ENCODE data around the gene POSTN.

DNA sequence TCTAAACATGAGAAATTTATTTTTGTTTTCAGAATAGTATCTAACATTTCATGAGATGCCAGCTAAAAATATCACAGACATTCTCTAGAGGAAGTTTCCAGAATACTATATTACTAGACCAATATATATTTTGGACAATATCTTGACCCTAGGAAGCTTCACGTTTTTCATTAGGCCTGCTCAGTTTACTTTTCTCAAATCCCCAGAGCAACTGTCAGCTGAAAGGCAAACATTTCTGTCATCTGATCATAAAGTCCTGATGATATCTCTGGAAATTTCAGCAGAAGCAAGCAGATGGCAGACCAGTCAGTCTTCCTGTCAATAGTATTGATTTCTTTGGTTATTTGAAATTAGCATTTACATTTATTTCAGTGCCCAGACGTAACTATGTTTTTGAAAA is 4.0 kb downstream of the POSTN start:
- TF ChIP-seq, protein P1, sequence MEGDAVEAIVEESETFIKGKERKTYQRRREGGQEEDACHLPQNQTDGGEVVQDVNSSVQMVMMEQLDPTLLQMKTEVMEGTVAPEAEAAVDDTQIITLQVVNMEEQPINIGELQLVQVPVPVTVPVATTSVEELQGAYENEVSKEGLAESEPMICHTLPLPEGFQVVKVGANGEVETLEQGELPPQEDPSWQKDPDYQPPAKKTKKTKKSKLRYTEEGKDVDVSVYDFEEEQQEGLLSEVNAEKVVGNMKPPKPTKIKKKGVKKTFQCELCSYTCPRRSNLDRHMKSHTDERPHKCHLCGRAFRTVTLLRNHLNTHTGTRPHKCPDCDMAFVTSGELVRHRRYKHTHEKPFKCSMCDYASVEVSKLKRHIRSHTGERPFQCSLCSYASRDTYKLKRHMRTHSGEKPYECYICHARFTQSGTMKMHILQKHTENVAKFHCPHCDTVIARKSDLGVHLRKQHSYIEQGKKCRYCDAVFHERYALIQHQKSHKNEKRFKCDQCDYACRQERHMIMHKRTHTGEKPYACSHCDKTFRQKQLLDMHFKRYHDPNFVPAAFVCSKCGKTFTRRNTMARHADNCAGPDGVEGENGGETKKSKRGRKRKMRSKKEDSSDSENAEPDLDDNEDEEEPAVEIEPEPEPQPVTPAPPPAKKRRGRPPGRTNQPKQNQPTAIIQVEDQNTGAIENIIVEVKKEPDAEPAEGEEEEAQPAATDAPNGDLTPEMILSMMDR (conservative IDR thresholded peaks at IDR 0.05; ENCODE audit: low read length): no peak
- no peak for TF ChIP-seq EZH2phosphoT487 (IDR thresholded peaks at IDR 0.05; ENCODE audit: borderline replicate concordance)
